ENCODE measurements around the gene PLAGL1.

DNA sequence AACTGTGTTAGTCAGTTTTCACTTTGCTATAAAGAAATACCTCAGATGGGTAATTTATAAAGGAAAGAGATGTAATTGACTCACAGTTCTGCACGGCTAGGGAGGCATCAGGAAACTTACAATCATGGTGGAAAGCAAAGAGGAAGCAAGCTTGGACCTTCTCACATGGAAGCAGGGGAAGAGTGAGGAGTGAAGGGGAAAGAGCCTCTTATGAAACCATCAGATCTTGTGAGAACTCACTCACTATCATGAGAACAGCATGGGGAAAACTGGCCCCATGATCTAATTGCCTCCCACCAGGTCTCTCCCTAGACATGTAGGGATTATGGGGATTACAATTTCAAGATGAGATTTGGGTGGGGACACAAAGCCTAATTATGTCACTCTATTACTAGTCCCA lies 41.3 kb upstream of the PLAGL1 start:
- TF ChIP-seq, protein P1, sequence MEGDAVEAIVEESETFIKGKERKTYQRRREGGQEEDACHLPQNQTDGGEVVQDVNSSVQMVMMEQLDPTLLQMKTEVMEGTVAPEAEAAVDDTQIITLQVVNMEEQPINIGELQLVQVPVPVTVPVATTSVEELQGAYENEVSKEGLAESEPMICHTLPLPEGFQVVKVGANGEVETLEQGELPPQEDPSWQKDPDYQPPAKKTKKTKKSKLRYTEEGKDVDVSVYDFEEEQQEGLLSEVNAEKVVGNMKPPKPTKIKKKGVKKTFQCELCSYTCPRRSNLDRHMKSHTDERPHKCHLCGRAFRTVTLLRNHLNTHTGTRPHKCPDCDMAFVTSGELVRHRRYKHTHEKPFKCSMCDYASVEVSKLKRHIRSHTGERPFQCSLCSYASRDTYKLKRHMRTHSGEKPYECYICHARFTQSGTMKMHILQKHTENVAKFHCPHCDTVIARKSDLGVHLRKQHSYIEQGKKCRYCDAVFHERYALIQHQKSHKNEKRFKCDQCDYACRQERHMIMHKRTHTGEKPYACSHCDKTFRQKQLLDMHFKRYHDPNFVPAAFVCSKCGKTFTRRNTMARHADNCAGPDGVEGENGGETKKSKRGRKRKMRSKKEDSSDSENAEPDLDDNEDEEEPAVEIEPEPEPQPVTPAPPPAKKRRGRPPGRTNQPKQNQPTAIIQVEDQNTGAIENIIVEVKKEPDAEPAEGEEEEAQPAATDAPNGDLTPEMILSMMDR (IDR thresholded peaks at IDR 0.05), result no peak
- TF ChIP-seq POLR2A (IDR thresholded peaks at IDR 0.05), result no peak

All from tibial nerve (tissue), 3 donors.